SW 1271 (cell line): ENCODE measurements around the gene AATK.
"Not testable (repeated sequence)": the region's sequence is repeated elsewhere in the genome, so short reads cannot be mapped to it uniquely, and the experiment has no call there.

Source experiments
- DNase-seq, 2 experiments: peaks; one replicate each; lab custom pipeline; 2025; lab: John Stamatoyannopoulos, UW

AATK gene

DNA sequence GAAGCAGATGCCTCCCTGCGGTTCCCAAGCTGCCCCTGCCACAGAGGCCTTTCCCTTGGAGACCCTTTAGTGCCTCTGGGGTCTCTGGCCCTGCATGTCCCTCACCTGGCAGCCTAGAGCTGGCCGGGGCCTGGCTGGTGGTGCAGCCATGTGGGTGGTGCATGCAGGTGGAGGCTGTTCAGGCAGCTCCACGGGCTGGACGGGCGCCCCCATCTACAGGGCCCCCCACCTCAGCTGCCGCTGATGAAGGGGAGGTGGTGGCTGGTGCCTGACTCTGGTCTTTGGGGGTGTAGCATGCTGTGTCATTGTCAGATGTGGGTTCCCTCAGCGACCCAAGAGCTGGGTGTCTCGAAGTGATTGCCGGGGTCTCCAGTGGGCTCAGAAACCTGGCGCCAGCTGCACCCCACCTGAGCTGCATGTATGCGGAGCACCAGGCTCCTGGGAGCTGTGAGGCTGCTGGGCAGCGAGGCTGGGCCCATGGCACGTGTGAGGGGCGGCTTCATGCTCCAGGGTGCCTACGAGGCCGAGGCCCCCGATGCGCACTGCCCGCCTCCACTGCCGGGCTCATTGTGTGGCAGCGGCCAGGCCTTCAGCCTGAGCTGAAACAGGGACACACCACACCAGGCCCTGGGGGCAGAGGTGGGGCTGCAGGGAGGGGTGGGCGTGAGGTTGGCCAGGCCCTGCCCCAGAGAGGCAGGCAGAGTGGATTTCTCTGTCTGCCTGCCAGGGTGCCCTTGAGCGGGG, 74.1 kb downstream of the AATK start:
- DNase-seq: no peak

GRCh38 chr17:81091154-81091553, 74.9 kb downstream of the AATK start:
- DNase-seq: no peak

- DNase-seq: no peak
Measured at GRCh38 chr17:81090361-81091136, 75.5 kb downstream of the AATK start.

DNA sequence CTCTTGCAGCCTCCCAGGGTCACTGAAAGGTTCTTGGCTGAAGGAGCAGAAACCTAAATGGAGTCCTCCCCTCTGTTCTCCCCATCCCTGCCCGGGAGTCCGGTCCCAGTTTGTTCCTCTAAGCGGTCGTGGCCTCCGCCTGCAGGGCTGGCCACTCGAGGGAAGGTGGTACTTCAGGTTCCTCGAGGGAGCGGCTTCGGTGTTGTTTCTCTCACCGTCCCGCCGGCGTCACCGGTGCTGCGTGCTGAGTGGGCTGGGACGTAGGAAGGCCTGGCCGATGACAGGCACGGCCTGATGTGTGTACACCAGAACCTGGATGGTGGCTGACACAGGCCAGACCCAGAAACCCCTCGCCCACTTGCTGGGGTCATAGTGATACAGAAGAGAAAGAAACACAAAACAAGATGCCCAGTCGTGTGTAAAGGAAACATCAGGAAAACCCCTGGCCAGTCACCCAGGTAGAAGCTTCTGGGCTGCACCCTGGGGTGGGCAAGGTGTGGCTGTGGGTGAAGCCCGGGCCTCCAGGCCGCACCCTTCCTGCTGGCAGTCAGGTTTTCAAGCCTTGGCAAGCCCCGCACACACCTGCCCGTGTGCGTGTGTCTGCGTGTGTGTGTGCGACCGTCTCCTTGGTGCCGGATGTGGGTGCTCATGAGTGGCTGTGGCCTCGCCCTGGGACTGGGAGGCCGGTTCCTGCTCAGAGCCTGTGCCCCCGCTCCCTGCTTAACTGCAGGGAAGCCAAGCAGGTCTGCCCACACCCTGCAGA, 79.1 kb downstream of the AATK start:
- no peak for DNase-seq

GRCh38 chr17:81085420-81085911, 80.6 kb downstream of the AATK start:
- no peak for DNase-seq

DNA sequence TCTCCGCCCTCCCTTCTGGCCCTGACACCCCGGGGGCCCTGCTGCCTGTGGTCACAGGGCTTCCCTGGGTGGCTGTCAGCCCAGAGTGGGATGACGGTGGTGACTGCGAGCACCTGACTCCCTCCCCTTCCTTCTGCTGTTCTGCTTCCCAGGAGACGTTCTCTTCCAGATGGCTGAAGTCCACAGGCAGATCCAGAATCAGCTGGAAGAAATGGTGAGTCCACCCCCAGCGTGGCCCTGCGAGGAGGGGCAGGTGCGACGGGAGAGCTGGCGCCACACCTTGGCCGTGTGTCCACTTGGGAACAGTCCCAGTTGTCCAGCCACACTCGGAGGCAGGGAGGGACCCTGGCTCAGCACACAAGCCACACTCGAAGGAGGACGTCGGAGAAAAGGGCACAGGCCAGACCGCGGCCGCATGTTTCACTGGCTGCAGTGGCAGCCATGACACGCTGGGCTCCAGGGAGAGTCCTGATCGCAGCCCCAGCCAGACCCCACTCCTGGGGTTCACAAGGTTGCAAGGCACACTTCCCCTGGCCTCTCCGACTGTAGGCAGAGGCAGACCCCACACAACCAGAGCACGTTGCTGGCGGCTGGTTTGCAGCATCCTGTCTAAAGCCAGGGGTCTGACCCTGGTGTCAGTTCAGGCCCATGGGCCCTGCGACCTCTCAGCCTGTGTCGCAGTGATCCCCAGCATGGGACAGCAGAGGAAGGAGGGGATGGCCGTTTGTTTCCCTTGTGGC, 81.2 kb downstream of the AATK start:
- DNase-seq: no peak

DNA sequence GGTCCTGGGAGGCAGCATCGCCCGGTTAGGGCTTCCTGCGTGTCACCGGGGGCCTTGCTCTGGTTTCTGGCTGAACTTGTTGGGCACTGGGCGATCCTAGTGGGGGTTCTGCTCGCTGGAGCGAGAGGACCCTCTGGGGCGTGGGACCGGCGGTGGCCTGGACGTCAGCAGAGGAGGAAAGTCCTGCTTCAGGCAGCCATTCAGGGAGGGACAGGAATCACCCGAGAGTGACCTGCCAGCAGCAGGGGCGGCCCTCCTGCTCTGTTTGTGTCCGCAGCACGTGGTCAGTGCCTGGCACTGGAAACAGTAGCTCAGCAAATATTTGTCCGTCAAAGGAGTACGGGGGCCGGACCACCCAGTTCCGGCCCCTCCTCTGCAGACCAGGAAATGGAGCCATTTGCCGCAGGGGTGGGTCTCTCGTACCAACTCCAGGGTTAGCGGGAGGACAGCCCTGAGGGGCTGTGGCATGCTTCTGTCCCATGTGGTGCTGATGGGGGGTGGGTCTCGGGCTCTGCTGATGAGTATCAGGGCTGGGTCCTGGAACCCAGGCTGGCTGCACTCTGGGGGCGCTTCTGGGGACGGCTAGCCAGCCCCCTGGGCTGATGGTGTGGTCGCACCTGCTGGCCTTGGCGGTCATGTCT, 82.8 kb downstream of the AATK start:
- no peak for DNase-seq

GRCh38 chr17:81082177-81083073, 83.6 kb downstream of the AATK start:
- no peak for DNase-seq

- no peak for DNase-seq
Measured at GRCh38 chr17:81081222-81082176, 84.5 kb downstream of the AATK start.

- DNase-seq: no peak
Measured at GRCh38 chr17:81080019-81080418, 86.0 kb downstream of the AATK start.

- not testable (repeated sequence) for DNase-seq
Measured at GRCh38 chr17:81078026-81078913, 87.8 kb downstream of the AATK start.

GRCh38 chr17:81076141-81076679, 89.8 kb downstream of the AATK start:
- no peak for DNase-seq

- DNase-seq: no peak
Measured at GRCh38 chr17:81075307-81075706, 90.7 kb downstream of the AATK start.

DNA sequence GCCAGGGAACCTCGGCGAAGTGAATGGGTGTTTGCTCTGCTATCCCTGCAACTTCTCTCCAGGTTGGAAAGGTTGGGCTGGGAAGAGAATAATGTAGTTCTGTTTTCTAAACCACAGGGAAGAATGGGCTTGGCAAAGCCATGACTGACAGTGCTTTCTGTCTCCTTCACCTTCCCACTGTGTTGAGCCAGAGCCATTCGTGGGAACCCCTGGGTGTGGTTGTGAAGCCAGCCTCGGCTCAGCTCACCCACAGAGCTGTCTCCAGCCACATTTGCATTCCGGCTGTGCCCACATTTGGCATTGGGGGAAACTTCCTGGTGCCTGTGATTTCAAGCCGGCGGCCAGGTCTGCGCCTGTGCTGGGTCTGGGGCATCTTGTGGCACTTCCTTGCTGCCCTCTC, 91.1 kb downstream of the AATK start:
- no peak for DNase-seq

- DNase-seq: no peak
Measured at GRCh38 chr17:81073967-81074839, 91.8 kb downstream of the AATK start.
